ENCODE measurements around the gene ALX4.

ALX4 gene

GRCh38 chr11:44235765-44236201 lies 74.2 kb downstream of the ALX4 start:
- no peak for DNase-seq

- no peak for DNase-seq
Measured at GRCh38 chr11:44229624-44230023, 80.3 kb downstream of the ALX4 start.

GRCh38 chr11:44229098-44229497 lies 80.8 kb downstream of the ALX4 start:
- no peak for DNase-seq

GRCh38 chr11:44228379-44228778 lies 81.6 kb downstream of the ALX4 start:
- DNase-seq: no peak

GRCh38 chr11:44226945-44227344 lies 83.0 kb downstream of the ALX4 start:
- no peak for DNase-seq

- DNase-seq: no peak
Measured at GRCh38 chr11:44226490-44226889, 83.4 kb downstream of the ALX4 start.

- no peak for DNase-seq
Measured at GRCh38 chr11:44224867-44225501, 85.0 kb downstream of the ALX4 start.

- no peak for DNase-seq
Measured at GRCh38 chr11:44223238-44223637, 86.7 kb downstream of the ALX4 start.

GRCh38 chr11:44221992-44222391 lies 87.9 kb downstream of the ALX4 start:
- no peak for DNase-seq

- DNase-seq: no peak
Measured at GRCh38 chr11:44221456-44221855, 88.5 kb downstream of the ALX4 start.

- no peak for DNase-seq
Measured at GRCh38 chr11:44219830-44220796, 89.8 kb downstream of the ALX4 start.

- DNase-seq: no peak
Measured at GRCh38 chr11:44217432-44217831, 92.5 kb downstream of the ALX4 start.

GRCh38 chr11:44213148-44213547 lies 96.8 kb downstream of the ALX4 start:
- DNase-seq: no peak

GRCh38 chr11:44212128-44212527 lies 97.8 kb downstream of the ALX4 start:
- no peak for DNase-seq

Measured in activated gamma-delta T cell treated with Interleukin-2 at 50 U/mL for 16 hours (primary cell).